H9 (cell line): ENCODE measurements around the gene TM7SF3. TPM values are rescaled to one million over a fixed set of nuclear protein-coding genes. Genes with fewer than 3 reads are reported as not detected.

Experiments used
- DNase-seq: peaks from one replicate; pipeline ENCODE4 v3.0.0-alpha.2; 2017
- H2AFZ ChIP-seq: one replicate; pipeline ENCODE4 v1.6.1; 2013; ENCODE audit warnings: mild to moderate bottlenecking, low read length, control low read depth, moderate library complexity
- H2AK5ac ChIP-seq: 2 replicates; pipeline ENCODE4 v1.6.1; 2013; ENCODE audit warnings: low read length, control low read depth, mixed read lengths; ENCODE audit not compliant: insufficient read length
- H2BK120ac ChIP-seq: one replicate; pipeline ENCODE4 v1.6.1; 2013; ENCODE audit warnings: low read depth, mild to moderate bottlenecking, low read length, control low read depth, inconsistent platforms; ENCODE audit not compliant: poor library complexity, severe bottlenecking
- H2BK12ac ChIP-seq: 2 replicates; pipeline ENCODE4 v1.6.1; 2013; ENCODE audit warnings: low read length, control low read depth, mixed read lengths, low read depth; ENCODE audit not compliant: insufficient read length
- H2BK15ac ChIP-seq: 2 replicates; pipeline ENCODE4 v1.6.1; 2013; ENCODE audit warnings: low read depth, low read length, control low read depth
- H2BK20ac ChIP-seq: one replicate; pipeline ENCODE4 v1.6.1; 2013; ENCODE audit warnings: low read depth, mild to moderate bottlenecking, low read length, control low read depth, inconsistent platforms; ENCODE audit not compliant: poor library complexity, severe bottlenecking
- H2BK5ac ChIP-seq: 2 replicates; pipeline ENCODE4 v1.6.1; 2013; ENCODE audit warnings: low read length, control low read depth, mixed read lengths; ENCODE audit not compliant: insufficient read length
- H3K14ac ChIP-seq: 2 replicates; pipeline ENCODE4 v1.6.1; 2013; ENCODE audit warnings: low read length, control low read depth; ENCODE audit not compliant: insufficient read depth
- H3K18ac ChIP-seq: 2 replicates; pipeline ENCODE4 v1.6.1; 2013; ENCODE audit warnings: low read depth, mild to moderate bottlenecking, mixed read lengths, low read length, control low read depth; ENCODE audit not compliant: insufficient read length
- H3K23ac ChIP-seq: 2 replicates; pipeline ENCODE4 v1.6.1; 2013; ENCODE audit warnings: low read length, control low read depth, mixed read lengths, low read depth; ENCODE audit not compliant: insufficient read length
- H3K23me2 ChIP-seq: 2 replicates; pipeline ENCODE4 v1.6.1; 2013; ENCODE audit warnings: low read depth, mild to moderate bottlenecking, mixed read lengths, low read length, control low read depth; ENCODE audit not compliant: insufficient read length, poor library complexity, severe bottlenecking
- H3K27ac ChIP-seq: 2 replicates; pipeline ENCODE4 v1.5.1; 2013; ENCODE audit warnings: low read length, control low read depth, mixed read lengths, low read depth; ENCODE audit not compliant: insufficient read length
- H3K27me3 ChIP-seq: 2 replicates; pipeline ENCODE4 v1.6.1; 2013; ENCODE audit warnings: low read length, control low read depth, inconsistent platforms; ENCODE audit not compliant: insufficient read depth
- H3K4ac ChIP-seq: 2 replicates; pipeline ENCODE4 v1.6.1; 2013; ENCODE audit warnings: low read depth, mild to moderate bottlenecking, control low read depth, inconsistent platforms, low read length, moderate library complexity
- H3K4me1 ChIP-seq: 2 replicates; pipeline ENCODE4 v1.6.1; 2013; ENCODE audit warnings: low read length, control low read depth, inconsistent platforms; ENCODE audit not compliant: insufficient read depth
- H3K4me2 ChIP-seq: 2 replicates; pipeline ENCODE4 v1.6.1; 2013; ENCODE audit warnings: low read length, control low read depth, mixed read lengths; ENCODE audit not compliant: insufficient read length, insufficient read depth
- H3K56ac ChIP-seq: 2 replicates; pipeline ENCODE4 v1.6.1; 2013; ENCODE audit warnings: low read depth, mild to moderate bottlenecking, mixed read lengths, low read length, control low read depth; ENCODE audit not compliant: insufficient read length
- H3K79me1 ChIP-seq: 2 replicates; pipeline ENCODE4 v1.6.1; 2013; ENCODE audit warnings: low read depth, mild to moderate bottlenecking, moderate library complexity, low read length, control low read depth, inconsistent platforms; ENCODE audit not compliant: insufficient read depth, poor library complexity, severe bottlenecking
- H3K79me2 ChIP-seq: 2 replicates; pipeline ENCODE4 v1.6.1; 2013; ENCODE audit warnings: low read length, control low read depth, inconsistent platforms; ENCODE audit not compliant: insufficient read depth
- H3K9ac ChIP-seq: 2 replicates; pipeline ENCODE4 v1.6.1; 2013; ENCODE audit warnings: low read length, control low read depth, mixed read lengths; ENCODE audit not compliant: insufficient read length; ENCODE audit errors: extremely low read depth
- H3K9me3 ChIP-seq: one replicate; pipeline ENCODE4 v1.6.1; 2013; ENCODE audit warnings: low read depth, low read length, inconsistent platforms; ENCODE audit not compliant: control insufficient read depth
- H3T11ph ChIP-seq: one replicate; pipeline ENCODE4 v1.6.1; 2013; ENCODE audit warnings: mild to moderate bottlenecking, low read length, control low read depth, inconsistent platforms
- H4K20me1 ChIP-seq: one replicate; pipeline ENCODE4 v1.6.1; 2013; ENCODE audit not compliant: control insufficient read depth, insufficient read length, insufficient read depth
- H4K5ac ChIP-seq: 2 replicates; pipeline ENCODE4 v1.6.1; 2013; ENCODE audit warnings: low read depth, mild to moderate bottlenecking, mixed read lengths, low read length, control low read depth; ENCODE audit not compliant: insufficient read length
- H4K8ac ChIP-seq: replicated peaks from 2 replicates; pipeline ENCODE4 v1.6.1; 2013; ENCODE audit warnings: low read length, control low read depth, mixed read lengths, low read depth; ENCODE audit not compliant: insufficient read length
- H4K91ac ChIP-seq: 2 replicates; pipeline ENCODE4 v1.6.1; 2013; ENCODE audit warnings: low read depth, mild to moderate bottlenecking, moderate library complexity, mixed read lengths, low read length, control low read depth; ENCODE audit not compliant: insufficient read length
- H3K27ac Mint-ChIP-seq, 3 experiments: 2 replicates in 2 of 3; 3 replicates in 1 of 3; pipeline ENCODE4 v1.8.0; 2020 to 2021; ENCODE audit warnings: mixed read lengths in 3 of 3, mild to moderate bottlenecking in 1 of 3, moderate library complexity in 1 of 3
- H3K27me3 Mint-ChIP-seq: 2 replicates; pipeline ENCODE4 v1.8.0; 2021; ENCODE audit warnings: low read depth, mild to moderate bottlenecking, moderate library complexity, mixed read lengths
- H3K36me3 Mint-ChIP-seq, 3 experiments: 2 replicates in 2 of 3; 3 replicates in 1 of 3; pipeline ENCODE4 v1.8.0; 2020 to 2021; ENCODE audit warnings: low read depth in 3 of 3, mixed read lengths in 3 of 3; ENCODE audit not compliant: insufficient read depth in 1 of 3
- H3K4me1 Mint-ChIP-seq, 2 experiments: 2 replicates each; pipeline ENCODE4 v1.8.0; 2020; ENCODE audit warnings: mixed read lengths in 2 of 2
- H3K4me3 Mint-ChIP-seq, 2 experiments: 2 replicates in 1 of 2; 3 replicates in 1 of 2; pipeline ENCODE4 v1.8.0; 2020 to 2021; ENCODE audit warnings: mild to moderate bottlenecking in 2 of 2, mixed read lengths in 2 of 2, moderate library complexity in 1 of 2
- H3K9me3 Mint-ChIP-seq, 2 experiments: 2 replicates in 1 of 2; 3 replicates in 1 of 2; pipeline ENCODE4 v1.8.0; 2020; ENCODE audit warnings: mild to moderate bottlenecking in 2 of 2, mixed read lengths in 2 of 2, moderate library complexity in 1 of 2
- CTCF ChIP-seq: fragments of 200-600 bp; sonication (generic); conservative IDR thresholded peaks from 3 replicates; pipeline ENCODE4 v1.8.0; 2021; ENCODE audit warnings: antibody characterized with exemption, mild to moderate bottlenecking
- WGBS: extraction: QIAGEN DNeasy Blood & Tissue Kit; methylation state at CpG from one replicate; pipeline ENCODE4 v1.1.7; 2013; ENCODE audit warnings: missing lambda C conversion rate, low lambda C conversion rate, mixed read lengths; ENCODE audit not compliant: insufficient read length; ENCODE audit errors: extremely low coverage; 5-methylcytosine and 5-hydroxymethylcytosine counted together
- total RNA-seq: library from RNA; stranded (reverse); gene quantifications from 2 replicates; pipeline ENCODE4 v1.2.1, GENCODE V29; 2021

The TM7SF3 gene
- total RNA-seq, 1 experiment from 2014 or later: 74.9 TPM

- H3T11ph ChIP-seq: no peak overlapping the region
- no CpG with 5 or more reads among the region's 21 CpGs for WGBS
Measured at GRCh38 chr12:27034607-27035293, 20.6 kb upstream of the TM7SF3 start.

More at GRCh38 chr12:27034607-27035293, 20.6 kb upstream of the TM7SF3 start:
- H2BK20ac ChIP-seq: no peak overlapping the region
- no peak overlapping the region for H3K56ac ChIP-seq
- no peak overlapping the region for H4K8ac ChIP-seq
- H3K79me2 ChIP-seq: no peaks in the 10 kb centered on the region
- no peak overlapping the region for H2AK5ac ChIP-seq
- H3K23ac ChIP-seq: no peak overlapping the region
- H3K4ac ChIP-seq: no peak overlapping the region
- no peak overlapping the region for H2BK12ac ChIP-seq
- H3K27me3 ChIP-seq: no peaks in the 10 kb centered on the region
- no peak overlapping the region for H4K5ac ChIP-seq
- H3K23me2 ChIP-seq: no peaks in the 10 kb centered on the region
- no peak overlapping the region for H3K14ac ChIP-seq
- no peak overlapping the region for H4K91ac ChIP-seq
- no peak overlapping the region for H2BK15ac ChIP-seq
- H2BK120ac ChIP-seq: no peak overlapping the region
- H4K20me1 ChIP-seq: no peaks in the 10 kb centered on the region
- no peak overlapping the region for H3K18ac ChIP-seq
- Mint-ChIP-seq H3K27me3 (no peaks in the 10 kb centered on the region), H3K9me3 (peaks cover 3% of the 10 kb centered on the region in 2 experiments; a peak in 3 of 5 replicates), H3K4me3 (no peak overlapping the region), H3K27ac (no peak overlapping the region), H3K4me1 (no peaks in the 10 kb centered on the region), H3K36me3 (peaks cover 12 to 61% (median 57%) of the 10 kb centered on the region in 3 experiments; a peak in 6 of 7 replicates)
- no peak for TF ChIP-seq CTCF
- no peaks in the 10 kb centered on the region for H3K79me1 ChIP-seq
- no peak overlapping the region for H3K4me2 ChIP-seq
- no peak for DNase-seq
- no peaks in the 10 kb centered on the region for H3K9me3 ChIP-seq
- no peak overlapping the region for H3K9ac ChIP-seq
- no peak overlapping the region for H2BK5ac ChIP-seq
- H3K4me1 ChIP-seq: no peaks in the 10 kb centered on the region
- no peak overlapping the region for H2AFZ ChIP-seq
- no peak overlapping the region for H3K27ac ChIP-seq
